GM12864 (cell line): Measurements from ENCODE around the gene ARID1B.
A peak's percentile ranks its signal among the peaks of the same experiment; 100 is the strongest.

ENCODE experiments used
- DNase-seq: peaks from one replicate; pipeline ENCODE4 v3.0.0-alpha.2; 2011; ENCODE audit warnings: low read depth
- H3K4me3 ChIP-seq: 2 replicates; pipeline ENCODE4 v1.5.1; 2011; ENCODE audit warnings: mild to moderate bottlenecking, low read depth, low read length, control low read depth
- CTCF ChIP-seq: IDR thresholded peaks from 2 replicates; pipeline ENCODE4 v1.5.1; 2011; ENCODE audit warnings: low read depth, mild to moderate bottlenecking, moderate library complexity, low read length, control low read depth, inconsistent platforms; ENCODE audit errors: missing control alignments

ARID1B gene

DNA sequence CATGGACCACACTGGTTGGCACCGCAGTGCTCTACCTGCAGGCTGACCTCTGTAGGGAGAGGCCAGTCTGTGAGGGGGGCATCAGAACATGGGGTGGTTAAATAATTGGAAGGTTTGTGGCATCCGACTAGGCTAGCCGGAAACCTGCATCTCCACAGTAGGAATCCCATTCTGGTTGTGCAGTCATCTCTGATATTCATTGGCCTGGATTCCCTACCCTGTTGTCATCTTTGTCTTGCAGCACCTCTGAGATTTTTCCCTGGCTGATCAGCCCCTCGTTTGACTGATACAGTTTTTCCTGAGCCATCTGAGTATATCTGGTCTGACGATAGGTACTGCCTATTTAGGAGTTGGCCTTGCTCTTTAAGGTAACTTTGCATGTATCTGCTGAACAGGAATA, 286.7 kb downstream of the ARID1B start:
- H3K4me3 ChIP-seq, result no peak overlapping the region
- no peak for DNase-seq
- TF ChIP-seq CTCF, result no peak

- DNase-seq, result no peak
- H3K4me3 ChIP-seq, result no peak overlapping the region
- TF ChIP-seq CTCF, result no peak
These were observed 287.3 kb downstream of the ARID1B start for GRCh38 chr6:157064502-157064901.

GRCh38 chr6:157065366-157065765, 288.2 kb downstream of the ARID1B start:
- DNase-seq, result no peak
- H3K4me3 ChIP-seq, result no peak overlapping the region
- TF ChIP-seq CTCF, result no peak

DNA sequence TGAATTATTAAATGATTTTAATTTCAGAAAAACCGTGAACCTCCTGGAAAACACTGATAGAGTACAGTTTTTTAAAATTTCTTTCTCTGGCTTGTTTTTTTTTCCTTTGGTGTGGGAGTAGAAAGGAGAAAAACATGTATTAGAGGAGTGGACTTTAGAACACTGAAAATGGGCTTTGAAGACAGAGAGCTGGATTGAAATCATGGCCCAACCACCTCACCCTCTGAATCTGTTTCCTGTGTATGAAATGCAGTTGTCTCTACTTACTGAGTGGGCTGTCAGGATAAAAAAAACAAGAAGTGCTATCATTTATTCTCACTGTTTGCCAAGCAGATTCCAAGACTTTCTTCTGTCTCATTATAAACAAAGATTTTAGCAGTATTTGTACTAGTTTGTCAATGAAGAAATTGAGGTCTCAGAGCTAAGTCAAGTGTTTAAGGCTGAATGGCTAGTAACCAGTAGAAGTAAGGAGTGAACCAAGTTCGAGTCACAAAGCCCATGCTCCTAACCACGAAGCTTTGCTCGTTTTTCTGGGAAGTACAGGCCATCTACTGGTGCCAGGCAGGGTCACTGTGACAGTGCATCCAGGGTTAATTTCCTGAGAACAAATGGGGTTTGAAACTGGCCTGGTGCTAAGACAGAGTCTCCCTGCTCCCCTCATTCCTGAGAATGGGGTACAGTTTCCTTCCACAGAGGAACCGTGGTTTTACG, 289.8 kb downstream of the ARID1B start:
- H3K4me3 ChIP-seq, result no peak overlapping the region
- no peak for TF ChIP-seq CTCF
- no peak for DNase-seq

- no peak for TF ChIP-seq CTCF
- DNase-seq, result no peak
- no peak overlapping the region for H3K4me3 ChIP-seq
These were observed 290.3 kb downstream of the ARID1B start for GRCh38 chr6:157067507-157067906.

GRCh38 chr6:157068691-157069324, 291.6 kb downstream of the ARID1B start:
- no peak for TF ChIP-seq CTCF
- peak; percentile 77 for DNase-seq
- no peak overlapping the region for H3K4me3 ChIP-seq

DNA sequence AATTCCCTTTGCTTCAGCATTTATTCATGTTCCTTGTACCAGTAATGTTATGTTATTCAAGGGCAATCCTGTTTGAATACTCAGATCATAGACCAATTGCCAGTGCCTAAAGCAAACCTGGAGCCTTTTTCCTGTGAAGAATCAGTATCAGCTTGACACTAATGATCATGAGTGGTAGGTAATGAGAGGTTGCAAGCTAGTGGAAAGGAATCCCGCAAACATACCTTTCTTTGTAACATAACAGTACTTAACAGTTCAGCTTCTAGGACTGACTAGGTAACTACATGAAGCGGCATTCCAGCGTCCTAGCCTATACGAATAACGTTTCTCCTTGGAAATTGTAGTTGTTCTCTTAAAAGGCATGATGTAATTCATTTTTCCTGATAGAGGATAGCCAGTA, 292.4 kb downstream of the ARID1B start:
- no peak overlapping the region for H3K4me3 ChIP-seq
- no peak for TF ChIP-seq CTCF
- no peak for DNase-seq
